ENCODE data around the gene EXOC3L4.

GRCh38 chr14:103134405-103134804, 39.9 kb downstream of the EXOC3L4 start:
- TF ChIP-seq POLR2AphosphoS5 (IDR thresholded peaks at IDR 0.05; ENCODE audit: low read depth, low read length) = no peak
- no peak for TF ChIP-seq POLR2A (IDR thresholded peaks at IDR 0.05; ENCODE audit: low read depth, low read length)
- no peak for TF ChIP-seq TAF1 (IDR thresholded peaks at IDR 0.05; ENCODE audit: low read depth, low read length)
- no peak for TF ChIP-seq PAX5 (IDR thresholded peaks at IDR 0.05; ENCODE audit: insufficient read depth, low read length, severe bottlenecking)
